NCI-H69 (cell line): ENCODE results near the gene GZF1.
"Not testable (repeated sequence)": the region's sequence is repeated elsewhere in the genome, so short reads cannot be mapped to it uniquely, and the experiment has no call there.

Source experiments
- DNase-seq: peaks from one replicate; lab custom pipeline; 2025; lab: John Stamatoyannopoulos, UW

The GZF1 gene

GRCh38 chr20:23346002-23346401 lies 16.0 kb upstream of the GZF1 start:
- DNase-seq = no peak

GRCh38 chr20:23347791-23348190 lies 14.2 kb upstream of the GZF1 start:
- DNase-seq = no peak

GRCh38 chr20:23348510-23348909 lies 13.5 kb upstream of the GZF1 start:
- not testable (repeated sequence) for DNase-seq

GRCh38 chr20:23349338-23350195 lies 12.4 kb upstream of the GZF1 start:
- peak; percentile 92 for DNase-seq

GRCh38 chr20:23350196-23350903 lies 11.6 kb upstream of the GZF1 start, which contains the start of gene NXT1:
Gene NXT1 (plus strand): TSS chr20:23350791. CDS start chr20:23354042, 3,251 bp downstream.
- DNase-seq = peak; percentile 99

DNA sequence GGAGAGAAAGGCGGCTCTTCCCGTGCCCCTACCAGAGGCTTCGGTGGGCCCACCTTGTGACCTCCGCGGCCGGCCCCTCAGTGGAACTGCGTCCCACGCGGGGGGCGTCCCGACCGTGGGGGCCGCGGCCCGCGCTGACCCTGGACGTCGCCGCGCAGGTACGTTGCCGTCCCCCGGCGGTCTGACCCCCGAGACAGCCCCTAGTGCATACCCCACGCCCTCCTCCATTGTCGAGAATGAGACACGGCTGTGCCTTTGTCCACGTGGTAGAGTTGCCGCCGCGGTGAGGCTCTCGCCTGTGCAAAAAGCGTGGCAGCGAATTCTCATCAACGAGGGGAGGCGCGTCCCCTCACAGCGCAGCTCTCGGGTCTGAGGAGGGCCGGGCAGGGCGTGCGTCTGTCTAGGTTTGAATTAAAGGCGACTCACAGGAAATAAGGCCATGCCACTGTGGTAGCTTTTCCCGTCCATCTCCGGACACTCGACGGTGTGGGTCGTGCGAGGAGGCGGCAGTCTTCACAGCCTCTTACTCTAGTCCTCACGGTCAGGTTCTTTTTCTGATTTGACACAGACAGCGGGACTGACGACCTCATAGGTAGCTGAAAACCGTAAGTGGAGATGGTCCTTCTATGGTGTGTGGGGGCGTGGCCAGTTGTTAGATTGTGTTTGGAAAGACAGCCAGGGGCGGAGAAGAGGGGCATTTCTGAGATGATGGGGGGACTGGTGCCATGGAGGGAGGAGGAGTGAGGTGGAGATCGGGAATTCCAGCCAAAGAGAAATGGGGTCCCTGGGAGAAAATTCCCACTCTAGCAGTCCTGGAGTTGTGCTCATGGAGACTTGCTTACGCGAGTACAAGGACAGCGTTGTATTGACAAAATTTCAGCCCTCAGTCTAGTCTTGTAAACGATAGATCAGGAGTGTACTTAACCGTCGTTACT lies 10.8 kb upstream of the GZF1 start:
- DNase-seq = peak; percentile 72

DNA sequence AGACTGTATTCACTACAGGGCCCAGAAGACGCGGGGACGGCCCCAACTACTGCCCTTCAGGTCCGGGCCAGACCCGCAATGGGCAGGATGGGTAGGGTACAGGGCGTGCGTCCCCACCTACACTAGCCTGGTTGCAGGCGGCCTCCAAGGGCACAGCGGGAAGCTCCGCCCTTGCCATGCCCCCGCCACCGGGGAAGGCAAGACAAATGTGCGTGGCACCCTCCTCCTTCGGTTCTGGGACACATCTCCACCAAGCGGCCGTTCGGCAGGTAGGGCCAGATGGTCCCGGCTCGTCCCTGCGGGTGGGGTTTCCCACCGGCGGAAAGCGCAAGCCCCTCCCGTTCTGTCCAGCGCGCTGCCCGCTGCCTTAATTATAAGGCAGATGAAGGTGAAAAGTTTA lies 5.8 kb upstream of the GZF1 start:
- no peak for DNase-seq

GRCh38 chr20:23357767-23358562 lies 4.0 kb upstream of the GZF1 start:
- DNase-seq = peak; percentile 100

GRCh38 chr20:23358563-23358906 lies 3.4 kb upstream of the GZF1 start:
- peak; percentile 56 for DNase-seq

- peak; percentile 26 for DNase-seq
Observed at GRCh38 chr20:23358923-23359593, 2.9 kb upstream of the GZF1 start.

- DNase-seq = peak; percentile 36
Observed at GRCh38 chr20:23360531-23360930, 1.5 kb upstream of the GZF1 start.

DNA sequence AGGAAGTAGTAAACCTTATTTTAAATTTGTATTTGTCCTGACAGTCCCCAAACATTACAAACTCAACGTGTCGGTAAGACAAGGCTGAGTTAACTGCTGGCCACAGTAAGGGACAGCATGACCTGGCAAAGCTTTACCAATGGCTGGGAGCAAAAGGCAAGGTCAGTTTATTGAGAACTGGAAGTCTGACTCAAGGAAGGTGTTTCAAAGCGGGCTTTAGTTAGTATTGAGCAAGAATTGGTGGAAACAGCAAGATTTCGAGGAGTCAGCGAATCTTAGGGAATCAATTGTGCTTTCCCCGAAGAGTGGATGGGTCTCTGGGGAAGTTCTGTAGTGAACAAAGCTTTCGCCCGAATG lies 885 bp upstream of the GZF1 start:
- no peak for DNase-seq

- peak; percentile 61 for DNase-seq
Observed at GRCh38 chr20:23362392-23363256, 642 bp downstream of the GZF1 start.

GRCh38 chr20:23363257-23363649 lies 1.3 kb downstream of the GZF1 start:
- no peak for DNase-seq

DNA sequence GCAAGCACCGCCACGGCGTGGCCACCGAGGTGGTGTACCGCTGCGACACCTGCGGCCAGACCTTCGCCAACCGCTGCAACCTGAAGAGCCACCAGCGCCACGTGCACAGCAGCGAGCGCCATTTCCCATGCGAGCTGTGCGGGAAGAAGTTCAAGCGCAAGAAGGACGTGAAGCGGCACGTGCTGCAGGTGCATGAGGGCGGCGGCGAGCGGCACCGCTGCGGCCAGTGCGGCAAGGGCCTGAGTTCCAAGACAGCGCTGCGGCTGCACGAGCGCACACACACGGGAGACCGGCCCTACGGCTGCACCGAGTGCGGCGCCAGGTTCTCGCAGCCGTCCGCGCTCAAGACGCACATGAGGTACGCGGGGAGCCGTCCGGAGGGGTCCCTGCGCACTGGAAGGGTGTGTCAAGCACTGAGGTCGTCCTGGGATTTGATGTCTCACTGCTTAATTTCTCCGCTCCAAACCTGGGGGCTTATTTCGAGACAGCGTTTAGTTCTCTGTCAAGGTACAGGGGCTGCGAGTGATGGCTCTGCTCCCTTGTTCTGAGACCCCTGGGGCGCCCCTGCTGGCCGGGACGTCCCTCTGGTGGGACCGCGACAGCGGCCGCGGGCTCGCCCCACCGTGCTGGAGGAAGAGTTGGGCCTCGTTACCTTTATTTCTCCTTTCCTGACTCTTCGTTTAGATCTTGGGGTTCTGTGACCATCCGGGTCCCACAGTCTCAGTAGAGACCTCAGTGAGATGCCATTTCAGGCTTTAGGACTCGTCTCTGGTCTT lies 3.6 kb downstream of the GZF1 start:
- no peak for DNase-seq

DNA sequence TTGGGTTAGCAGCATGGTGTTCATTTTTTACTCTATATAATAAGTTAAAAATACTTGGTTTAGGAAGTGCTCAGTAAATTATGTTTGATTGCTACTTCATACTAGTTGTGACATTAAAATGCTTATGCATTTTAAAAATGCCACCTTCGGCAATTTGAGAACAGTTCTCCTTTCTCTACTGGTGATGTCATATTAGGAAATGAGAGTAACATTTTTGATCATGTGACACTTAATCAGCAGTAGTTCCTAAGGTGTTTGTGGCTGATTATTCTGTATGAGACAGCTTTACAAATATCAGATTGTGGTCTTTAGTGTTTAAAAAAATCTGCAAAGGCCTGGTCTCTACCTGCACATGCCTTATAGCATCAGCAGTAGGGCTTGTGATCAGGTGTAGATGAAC lies 4.4 kb downstream of the GZF1 start:
- no peak for DNase-seq

DNA sequence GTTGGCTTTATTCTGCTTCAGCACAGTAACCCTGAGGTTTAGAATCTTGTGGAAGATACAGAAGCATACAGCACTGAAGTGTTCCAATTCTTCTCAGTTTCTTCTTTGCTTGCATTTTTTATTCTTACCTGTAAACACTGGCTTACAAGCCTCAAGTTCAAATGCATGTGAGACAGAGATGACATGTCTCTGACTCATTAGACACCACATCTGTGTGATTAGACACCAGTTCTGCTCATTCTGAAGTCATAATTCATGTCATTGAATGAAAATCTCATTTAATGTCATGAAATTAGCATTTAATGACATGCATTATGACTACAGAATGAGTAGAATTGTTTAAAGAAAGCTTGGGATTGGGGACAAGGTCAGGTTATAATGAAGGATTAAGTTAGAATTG lies 5.8 kb downstream of the GZF1 start:
- no peak for DNase-seq

GRCh38 chr20:23368316-23369071 lies 6.5 kb downstream of the GZF1 start:
- no peak for DNase-seq
